ENCODE measurements around the gene USP10.

DNA sequence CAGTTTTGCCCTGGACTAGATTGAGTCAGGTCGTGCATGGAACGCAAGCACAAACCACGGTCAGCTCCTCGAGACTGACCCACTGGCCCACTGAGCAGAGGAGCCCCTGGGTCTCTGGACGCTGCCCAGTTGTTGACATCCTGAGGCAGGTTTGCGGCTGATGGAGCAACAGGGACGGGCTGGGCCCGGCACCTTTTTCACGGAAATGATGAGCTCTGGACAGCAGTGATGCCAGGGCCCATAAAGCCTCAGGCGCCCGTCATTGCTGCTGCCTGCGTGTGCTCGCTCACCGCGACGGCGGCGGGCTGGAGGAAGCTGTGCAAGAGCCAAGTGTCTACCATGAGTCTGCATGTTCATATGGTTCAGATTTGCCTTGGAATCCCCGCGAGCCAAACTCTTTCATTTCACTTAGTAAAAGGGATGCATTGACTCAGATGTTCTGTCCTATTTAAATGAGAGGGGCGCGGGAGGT is 89.2 kb downstream of the USP10 start:
- TF ChIP-seq, protein P1, sequence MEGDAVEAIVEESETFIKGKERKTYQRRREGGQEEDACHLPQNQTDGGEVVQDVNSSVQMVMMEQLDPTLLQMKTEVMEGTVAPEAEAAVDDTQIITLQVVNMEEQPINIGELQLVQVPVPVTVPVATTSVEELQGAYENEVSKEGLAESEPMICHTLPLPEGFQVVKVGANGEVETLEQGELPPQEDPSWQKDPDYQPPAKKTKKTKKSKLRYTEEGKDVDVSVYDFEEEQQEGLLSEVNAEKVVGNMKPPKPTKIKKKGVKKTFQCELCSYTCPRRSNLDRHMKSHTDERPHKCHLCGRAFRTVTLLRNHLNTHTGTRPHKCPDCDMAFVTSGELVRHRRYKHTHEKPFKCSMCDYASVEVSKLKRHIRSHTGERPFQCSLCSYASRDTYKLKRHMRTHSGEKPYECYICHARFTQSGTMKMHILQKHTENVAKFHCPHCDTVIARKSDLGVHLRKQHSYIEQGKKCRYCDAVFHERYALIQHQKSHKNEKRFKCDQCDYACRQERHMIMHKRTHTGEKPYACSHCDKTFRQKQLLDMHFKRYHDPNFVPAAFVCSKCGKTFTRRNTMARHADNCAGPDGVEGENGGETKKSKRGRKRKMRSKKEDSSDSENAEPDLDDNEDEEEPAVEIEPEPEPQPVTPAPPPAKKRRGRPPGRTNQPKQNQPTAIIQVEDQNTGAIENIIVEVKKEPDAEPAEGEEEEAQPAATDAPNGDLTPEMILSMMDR (IDR thresholded peaks at IDR 0.05) = no peak
- TF ChIP-seq ZFX (IDR thresholded peaks at IDR 0.05; ENCODE audit: borderline replicate concordance) = no peak

Measured in 22Rv1 (cell line).